Vagina (tissue), 2 donors: Measurements from ENCODE around the gene LRFN4.

Experiments used
- POLR2A ChIP-seq, 2 donors: fragments of 450-650 bp; IDR thresholded peaks; one replicate each; pipeline ENCODE4 v1.6.1; 2017; ENCODE audit warnings: antibody characterized with exemption in 2 of 2, mild to moderate bottlenecking in 2 of 2, moderate library complexity in 2 of 2
- POLR2AphosphoS5 ChIP-seq, 2 donors: sonication (generic); formaldehyde crosslinking; IDR thresholded peaks; one replicate each; pipeline ENCODE4 v1.9.0; 2017; ENCODE audit warnings: antibody characterized with exemption in 2 of 2, mild to moderate bottlenecking in 2 of 2, low read depth in 1 of 2; ENCODE audit not compliant: insufficient read depth in 1 of 2
- TF ChIP-seq, protein P1 (sequence below), 3 experiments: fragments of 450-650 bp in 2 of 3; fragments of 200-600 bp in 1 of 3; sonication (generic) in 1 of 3; IDR thresholded peaks; one replicate each; pipeline ENCODE4 v1.5.1; 2017 to 2019; ENCODE audit warnings: antibody characterized with exemption in 3 of 3, mild to moderate bottlenecking in 2 of 3, moderate library complexity in 2 of 3

DNA sequence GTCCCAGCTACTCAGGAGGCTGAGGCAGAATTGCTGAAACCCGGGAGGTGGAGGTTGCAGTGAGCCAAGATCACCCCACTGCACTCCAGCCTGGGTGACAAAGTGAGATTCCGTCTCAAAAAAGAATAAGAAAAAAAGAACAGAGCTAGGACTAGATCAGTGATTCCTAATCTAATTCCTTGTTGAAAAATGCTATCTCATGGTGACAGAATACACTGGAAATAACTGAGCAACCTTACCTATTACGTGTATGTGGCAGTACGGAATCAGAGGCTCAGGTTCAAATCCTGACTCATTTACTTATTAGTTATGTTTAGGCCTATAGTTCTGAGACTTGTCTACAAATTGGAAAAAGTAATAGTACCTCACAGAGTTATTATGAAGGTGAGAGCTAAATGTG, 33.2 kb upstream of the LRFN4 start:
- TF ChIP-seq, protein P1, sequence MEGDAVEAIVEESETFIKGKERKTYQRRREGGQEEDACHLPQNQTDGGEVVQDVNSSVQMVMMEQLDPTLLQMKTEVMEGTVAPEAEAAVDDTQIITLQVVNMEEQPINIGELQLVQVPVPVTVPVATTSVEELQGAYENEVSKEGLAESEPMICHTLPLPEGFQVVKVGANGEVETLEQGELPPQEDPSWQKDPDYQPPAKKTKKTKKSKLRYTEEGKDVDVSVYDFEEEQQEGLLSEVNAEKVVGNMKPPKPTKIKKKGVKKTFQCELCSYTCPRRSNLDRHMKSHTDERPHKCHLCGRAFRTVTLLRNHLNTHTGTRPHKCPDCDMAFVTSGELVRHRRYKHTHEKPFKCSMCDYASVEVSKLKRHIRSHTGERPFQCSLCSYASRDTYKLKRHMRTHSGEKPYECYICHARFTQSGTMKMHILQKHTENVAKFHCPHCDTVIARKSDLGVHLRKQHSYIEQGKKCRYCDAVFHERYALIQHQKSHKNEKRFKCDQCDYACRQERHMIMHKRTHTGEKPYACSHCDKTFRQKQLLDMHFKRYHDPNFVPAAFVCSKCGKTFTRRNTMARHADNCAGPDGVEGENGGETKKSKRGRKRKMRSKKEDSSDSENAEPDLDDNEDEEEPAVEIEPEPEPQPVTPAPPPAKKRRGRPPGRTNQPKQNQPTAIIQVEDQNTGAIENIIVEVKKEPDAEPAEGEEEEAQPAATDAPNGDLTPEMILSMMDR (IDR thresholded peaks at IDR 0.05): no peak
- TF ChIP-seq POLR2AphosphoS5 (IDR thresholded peaks at IDR 0.05; ENCODE audit: insufficient read depth in 1 of 2, low read depth in 1 of 2) (no peak), POLR2A (IDR thresholded peaks at IDR 0.05) (no peak)
